C4-2B (cell line): ENCODE results near the gene RPL9.

ENCODE experiments used
- ZFX ChIP-seq: fragments of 450-650 bp; IDR thresholded peaks from 2 replicates; pipeline ENCODE4 v1.6.1; 2017
- TF ChIP-seq, protein P1 (sequence below): fragments of 450-650 bp; conservative IDR thresholded peaks from 2 replicates; pipeline ENCODE4 v1.5.1; 2017; ENCODE audit warnings: mild to moderate bottlenecking

GRCh38 chr4:39469429-39470077 is 10.8 kb upstream of the RPL9 start:
- TF ChIP-seq, protein P1, sequence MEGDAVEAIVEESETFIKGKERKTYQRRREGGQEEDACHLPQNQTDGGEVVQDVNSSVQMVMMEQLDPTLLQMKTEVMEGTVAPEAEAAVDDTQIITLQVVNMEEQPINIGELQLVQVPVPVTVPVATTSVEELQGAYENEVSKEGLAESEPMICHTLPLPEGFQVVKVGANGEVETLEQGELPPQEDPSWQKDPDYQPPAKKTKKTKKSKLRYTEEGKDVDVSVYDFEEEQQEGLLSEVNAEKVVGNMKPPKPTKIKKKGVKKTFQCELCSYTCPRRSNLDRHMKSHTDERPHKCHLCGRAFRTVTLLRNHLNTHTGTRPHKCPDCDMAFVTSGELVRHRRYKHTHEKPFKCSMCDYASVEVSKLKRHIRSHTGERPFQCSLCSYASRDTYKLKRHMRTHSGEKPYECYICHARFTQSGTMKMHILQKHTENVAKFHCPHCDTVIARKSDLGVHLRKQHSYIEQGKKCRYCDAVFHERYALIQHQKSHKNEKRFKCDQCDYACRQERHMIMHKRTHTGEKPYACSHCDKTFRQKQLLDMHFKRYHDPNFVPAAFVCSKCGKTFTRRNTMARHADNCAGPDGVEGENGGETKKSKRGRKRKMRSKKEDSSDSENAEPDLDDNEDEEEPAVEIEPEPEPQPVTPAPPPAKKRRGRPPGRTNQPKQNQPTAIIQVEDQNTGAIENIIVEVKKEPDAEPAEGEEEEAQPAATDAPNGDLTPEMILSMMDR: peak; percentile 88
- no peak for TF ChIP-seq ZFX
